B cell (primary cell): ENCODE data around the gene NMNAT3. TPM values are rescaled to one million over a fixed set of nuclear protein-coding genes. Genes with fewer than 3 reads are reported as not detected.

ENCODE experiments used
- ATAC-seq: fragments of 200-7000 bp; cut with Tn5 transposase; one replicate; pipeline ENCODE4 v1.10.0; 2021; ENCODE audit warnings: low read depth, mild to moderate bottlenecking, moderate number of reproducible peaks, moderate library complexity
- CTCF ChIA-PET: fragments of 350-600 bp; sonication (Branson Sonifier 250); formaldehyde crosslinking; loops from one replicate; lab custom pipeline; 2021; ENCODE audit warnings: antibody characterized with exemption, inconsistent platforms; lab: Charles Lee
- POLR2A ChIA-PET: fragments of 350-600 bp; sonication (Branson Sonifier 250); formaldehyde crosslinking; loops from one replicate; lab custom pipeline; 2021; ENCODE audit warnings: antibody characterized with exemption; lab: Charles Lee
- DNase-seq: peaks from one replicate; pipeline ENCODE4 v3.0.0; 2013
- H2AFZ ChIP-seq: 2 replicates; pipeline ENCODE4 v1.6.1; 2012; ENCODE audit warnings: mild to moderate bottlenecking, low read depth, low read length; ENCODE audit not compliant: insufficient read depth, poor library complexity, severe bottlenecking
- H3K27ac ChIP-seq, 2 donors: 1 replicate in 1 of 2; 2 replicates in 1 of 2; pipeline ENCODE4 v1.5.1; 2012 to 2013; ENCODE audit warnings: low read length in 2 of 2, mild to moderate bottlenecking in 2 of 2, moderate library complexity in 1 of 2
- H3K27me3 ChIP-seq, 4 experiments: fragments of 200-600 bp in 1 of 4; sonication (generic) in 1 of 4; replicated peaks in 1 of 4; 1 replicate in 2 of 4; 2 replicates in 2 of 4; pipeline versions ENCODE4 v1.6.1 to v1.7.0; 2013 to 2016; ENCODE audit warnings: low read length in 3 of 4, mild to moderate bottlenecking in 2 of 4, mixed read lengths in 1 of 4, moderate library complexity in 1 of 4; ENCODE audit not compliant: insufficient read depth in 4 of 4, control insufficient read depth in 3 of 4; ENCODE audit errors: control extremely low read depth in 1 of 4
- H3K36me3 ChIP-seq, 2 experiments: replicated peaks in 1 of 2; 1 replicate in 1 of 2; 2 replicates in 1 of 2; pipeline versions ENCODE4 v1.6.1 to v1.7.1; 2013; ENCODE audit warnings: low read length in 1 of 2; ENCODE audit not compliant: insufficient read depth in 2 of 2, control insufficient read depth in 1 of 2; ENCODE audit errors: control extremely low read depth in 1 of 2, extremely low read depth in 1 of 2
- H3K4me1 ChIP-seq, 2 donors: fragments of 200-600 bp in 1 of 2; sonication (generic) in 1 of 2; 1 replicate in 1 of 2; 2 replicates in 1 of 2; pipeline versions ENCODE4 v1.5.1 to v1.6.1; 2013 to 2017; ENCODE audit warnings: low read length in 2 of 2; ENCODE audit not compliant: control insufficient read depth in 2 of 2, insufficient read depth in 2 of 2
- H3K4me2 ChIP-seq: replicated peaks from 2 replicates; pipeline ENCODE3; 2012; ENCODE audit warnings: mild to moderate bottlenecking, low read depth, low read length; ENCODE audit not compliant: poor library complexity, severe bottlenecking
- H3K4me3 ChIP-seq, 5 experiments: fragments of 200-600 bp in 1 of 5; sonication (generic) in 1 of 5; 1 replicate in 3 of 5; 2 replicates in 2 of 5; pipeline versions ENCODE4 v1.5.1 to v1.7.0; 2011 to 2016; ENCODE audit warnings: low read length in 4 of 5, mild to moderate bottlenecking in 4 of 5, low read depth in 2 of 5, control low read depth in 1 of 5, moderate library complexity in 1 of 5; ENCODE audit not compliant: insufficient read depth in 1 of 5; ENCODE audit errors: control extremely low read depth in 1 of 5, extremely low read depth in 1 of 5
- H3K79me2 ChIP-seq: fragments of 200-600 bp; sonication (generic); one replicate; pipeline ENCODE4 v1.6.0; 2016; ENCODE audit warnings: low read length; ENCODE audit not compliant: control insufficient read depth, insufficient read depth
- H3K9ac ChIP-seq: fragments of 200-600 bp; sonication (generic); 2 replicates; pipeline ENCODE4 v1.6.1; 2017; ENCODE audit warnings: mild to moderate bottlenecking, low read length, moderate library complexity
- H3K9me3 ChIP-seq, 3 donors: one replicate each; pipeline versions ENCODE4 v1.6.1 to v1.7.1; 2013; ENCODE audit warnings: low read length in 2 of 3; ENCODE audit not compliant: control insufficient read depth in 2 of 3, insufficient read depth in 1 of 3; ENCODE audit errors: control extremely low read depth in 1 of 3
- H4K20me1 ChIP-seq: 2 replicates; pipeline ENCODE4 v1.6.0; 2012; ENCODE audit warnings: mild to moderate bottlenecking, low read length; ENCODE audit not compliant: insufficient read depth, control insufficient read depth, poor library complexity, severe bottlenecking
- H3K27ac Mint-ChIP-seq: one replicate; pipeline ENCODE4 v1.8.0; 2021; ENCODE audit warnings: mixed read lengths
- H3K27me3 Mint-ChIP-seq: one replicate; pipeline ENCODE4 v1.8.0; 2021; ENCODE audit warnings: mixed read lengths
- H3K4me1 Mint-ChIP-seq: one replicate; pipeline ENCODE4 v1.8.0; 2021; ENCODE audit warnings: mixed read lengths
- H3K4me3 Mint-ChIP-seq: one replicate; pipeline ENCODE4 v1.8.0; 2021; ENCODE audit warnings: mixed read lengths
- H3K9me3 Mint-ChIP-seq: one replicate; pipeline ENCODE4 v1.8.0; 2022; ENCODE audit warnings: mixed read lengths; ENCODE audit not compliant: insufficient read depth
- CTCF ChIP-seq: fragments of 200-600 bp; IDR thresholded peaks from one replicate; pipeline ENCODE4 v1.8.0; 2022; ENCODE audit warnings: antibody characterized with exemption, mild to moderate bottlenecking
- EZH2 ChIP-seq: IDR thresholded peaks from 2 replicates; pipeline ENCODE4 v1.6.1; 2012; ENCODE audit warnings: borderline replicate concordance, low read depth, mild to moderate bottlenecking, moderate library complexity, low read length; ENCODE audit not compliant: insufficient read depth, poor library complexity, severe bottlenecking
- WGBS: methylation state at CpG from one replicate; pipeline ENCODE4 v1.1.5; 2013; ENCODE audit warnings: missing lambda C conversion rate; ENCODE audit not compliant: insufficient coverage; 5-methylcytosine and 5-hydroxymethylcytosine counted together
- intact Hi-C: fragments of 100-400 bp; cut with micrococcal nuclease; formaldehyde crosslinking; loops from one replicate; pipeline ENCODE4 v1.10.0; 2022
- polyA plus RNA-seq: library from polyadenylated mRNA; depleted of rRNA; stranded (reverse); fragments of >200 nt; gene quantifications from 2 replicates; pipeline ENCODE4 v1.2.3, GENCODE V29; 2012
- total RNA-seq, 2 donors: library from RNA; stranded (reverse); fragments of 120-200 nt in 1 of 2; gene quantifications; 1 replicate in 1 of 2; 2 replicates in 1 of 2; pipeline versions ENCODE4 v1.2.3 to v1.2.4, GENCODE V29; 2013 to 2022

NMNAT3 gene
- total and polyA plus RNA-seq, 2 donors (not counting 1 experiment from before 2014, with no cell fraction given), result 1.9 to 3.3 TPM

GRCh38 chr3:139530717-139531116, 147.1 kb downstream of the NMNAT3 start:
- no peak overlapping the region for H2AFZ ChIP-seq
- POLR2A ChIA-PET, result no interaction called here
- H3K36me3 ChIP-seq, result no peaks in the 10 kb centered on the region
- Mint-ChIP-seq H3K27ac (no peak overlapping the region), H3K4me1 (no peaks in the 10 kb centered on the region), H3K4me3 (no peak overlapping the region), H3K9me3 (no peaks in the 10 kb centered on the region), H3K27me3 (peaks cover 2% of the 10 kb centered on the region)
- WGBS, result 67% methylated on average over 1 of the region's 2 CpGs
- H3K9ac ChIP-seq, result no peak overlapping the region
- intact Hi-C loops, result no loop called here
- no peak overlapping the region for H3K4me3 ChIP-seq
- H4K20me1 ChIP-seq, result no peaks in the 10 kb centered on the region
- ATAC-seq, result no peak
- no peaks in the 10 kb centered on the region for H3K4me1 ChIP-seq
- DNase-seq, result no peak
- no peak overlapping the region for H3K4me2 ChIP-seq
- CTCF ChIA-PET, result no interaction called here
- no peaks in the 10 kb centered on the region for H3K79me2 ChIP-seq
- H3K27me3 ChIP-seq, result no peaks in the 10 kb centered on the region
- no peaks in the 10 kb centered on the region for H3K9me3 ChIP-seq
- H3K27ac ChIP-seq, result no peak overlapping the region
- TF ChIP-seq CTCF, result no peak
- TF ChIP-seq EZH2, result no peak

- no peak overlapping the region for H3K27ac Mint-ChIP-seq
- no peaks in the 10 kb centered on the region for H3K4me1 Mint-ChIP-seq
- no peak for ATAC-seq
- H3K9me3 ChIP-seq, result no peaks in the 10 kb centered on the region
- no peak overlapping the region for H3K4me2 ChIP-seq
- H2AFZ ChIP-seq, result no peak overlapping the region
- H4K20me1 ChIP-seq, result no peaks in the 10 kb centered on the region
- POLR2A ChIA-PET, result no interaction called here
- H3K9me3 Mint-ChIP-seq, result no peaks in the 10 kb centered on the region
- intact Hi-C loops, result no loop called here
- H3K9ac ChIP-seq, result no peak overlapping the region
- H3K27me3 Mint-ChIP-seq, result peaks cover 3% of the 10 kb centered on the region
- H3K79me2 ChIP-seq, result no peaks in the 10 kb centered on the region
- no peak overlapping the region for H3K4me3 ChIP-seq
- CTCF ChIA-PET, result no interaction called here
- TF ChIP-seq EZH2 (no peak), CTCF (no peak)
- no peaks in the 10 kb centered on the region for H3K4me1 ChIP-seq
- 86% methylated on average over 3 of the region's 4 CpGs for WGBS
- DNase-seq, result no peak
- H3K36me3 ChIP-seq, result no peaks in the 10 kb centered on the region
- no peak overlapping the region for H3K27ac ChIP-seq
- no peak overlapping the region for H3K4me3 Mint-ChIP-seq
- no peaks in the 10 kb centered on the region for H3K27me3 ChIP-seq
Measured at GRCh38 chr3:139529662-139530061, 148.1 kb downstream of the NMNAT3 start.
